DOHH2 (cell line): ENCODE measurements around the gene EPHA4.

ENCODE experiments used
- CTCF ChIP-seq: fragments of 200-600 bp; sonication (generic); IDR thresholded peaks from one replicate; pipeline ENCODE4 v1.5.1; 2014; ENCODE audit warnings: antibody characterized with exemption, mild to moderate bottlenecking, low read depth, low read length; ENCODE audit not compliant: poor library complexity, severe bottlenecking
- EZH2phosphoT487 ChIP-seq: fragments of 200-600 bp; sonication (generic); IDR thresholded peaks from 2 replicates; pipeline ENCODE4 v1.6.1; 2017; ENCODE audit warnings: borderline replicate concordance, mild to moderate bottlenecking, antibody characterized with exemption, low read length, moderate library complexity, mixed read lengths

- TF ChIP-seq CTCF (no peak), EZH2phosphoT487 (no peak)
These were observed 36.3 kb upstream of the EPHA4 start for GRCh38 chr2:221608442-221608841.
